ENCODE data around the gene PHKA1. TPM values are rescaled to one million over a fixed set of nuclear protein-coding genes. Genes with fewer than 3 reads are reported as not detected.
A peak's percentile ranks its signal among the peaks of the same experiment; 100 is the strongest.

Gene PHKA1
- total RNA-seq, 1 experiment from 2014 or later = 17.2 TPM

DNA sequence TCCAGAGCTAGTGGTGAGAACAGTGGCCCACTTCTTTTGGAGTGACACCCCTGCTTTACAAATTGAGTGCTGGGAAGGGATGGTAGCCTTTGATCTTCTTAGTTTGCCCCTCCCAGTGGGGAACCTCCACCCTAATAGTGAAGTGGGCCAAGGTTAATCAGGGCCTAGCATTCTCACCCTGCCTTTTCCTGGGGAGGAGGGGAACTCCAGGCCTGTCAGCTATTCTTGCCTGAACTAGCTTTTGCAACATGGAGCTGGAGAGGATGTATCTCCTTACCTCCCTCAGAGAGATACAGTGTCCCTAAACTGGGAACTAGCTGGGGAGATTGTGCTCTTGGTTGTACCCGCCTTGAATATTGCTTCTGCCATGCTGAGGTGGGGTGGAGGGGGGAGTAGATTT is 20.6 kb downstream of the PHKA1 start:
- no peaks in the 10 kb centered on the region for H4K20me1 ChIP-seq (ENCODE audit: insufficient read depth)
- H3K27me3 ChIP-seq (ENCODE audit: insufficient read depth, low read depth) = no peaks in the 10 kb centered on the region
- H3K4me1 ChIP-seq (replicated peaks; ENCODE audit: insufficient read depth) = peaks cover 11% of the 10 kb centered on the region
- BruUV-seq (replicated peaks) = no TSS peak
- H3K27ac ChIP-seq = no peak overlapping the region
- H3K4me3 ChIP-seq = no peak overlapping the region
- no peak overlapping the region for H2AFZ ChIP-seq
- H3K9me2 ChIP-seq (ENCODE audit: insufficient read depth) = no peaks in the 10 kb centered on the region
- ChIA-PET POLR2A (ENCODE audit: unreplicated experiment) (no interaction called here), CTCF (no interaction called here)
- TF ChIP-seq, protein P1, sequence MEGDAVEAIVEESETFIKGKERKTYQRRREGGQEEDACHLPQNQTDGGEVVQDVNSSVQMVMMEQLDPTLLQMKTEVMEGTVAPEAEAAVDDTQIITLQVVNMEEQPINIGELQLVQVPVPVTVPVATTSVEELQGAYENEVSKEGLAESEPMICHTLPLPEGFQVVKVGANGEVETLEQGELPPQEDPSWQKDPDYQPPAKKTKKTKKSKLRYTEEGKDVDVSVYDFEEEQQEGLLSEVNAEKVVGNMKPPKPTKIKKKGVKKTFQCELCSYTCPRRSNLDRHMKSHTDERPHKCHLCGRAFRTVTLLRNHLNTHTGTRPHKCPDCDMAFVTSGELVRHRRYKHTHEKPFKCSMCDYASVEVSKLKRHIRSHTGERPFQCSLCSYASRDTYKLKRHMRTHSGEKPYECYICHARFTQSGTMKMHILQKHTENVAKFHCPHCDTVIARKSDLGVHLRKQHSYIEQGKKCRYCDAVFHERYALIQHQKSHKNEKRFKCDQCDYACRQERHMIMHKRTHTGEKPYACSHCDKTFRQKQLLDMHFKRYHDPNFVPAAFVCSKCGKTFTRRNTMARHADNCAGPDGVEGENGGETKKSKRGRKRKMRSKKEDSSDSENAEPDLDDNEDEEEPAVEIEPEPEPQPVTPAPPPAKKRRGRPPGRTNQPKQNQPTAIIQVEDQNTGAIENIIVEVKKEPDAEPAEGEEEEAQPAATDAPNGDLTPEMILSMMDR (conservative IDR thresholded peaks at IDR 0.05) = no peak
- TF ChIP-seq EZH2 (IDR thresholded peaks at IDR 0.05; ENCODE audit: low read depth) = no peak
- no peak for DNase-seq
- no peaks in the 10 kb centered on the region for H3K9me3 ChIP-seq (ENCODE audit: insufficient read depth, low read depth)
- H3K36me3 ChIP-seq (ENCODE audit: low read depth) = no peaks in the 10 kb centered on the region
- intact Hi-C loops (cut with micrococcal nuclease; ENCODE audit: unreplicated experiment) = no loop called here
- H3K4me2 ChIP-seq = no peak overlapping the region
- H3F3A ChIP-seq (ENCODE audit: insufficient read depth, low read depth) = peaks cover 4% of the 10 kb centered on the region
- H3K79me2 ChIP-seq (ENCODE audit: low read depth) = no peaks in the 10 kb centered on the region

- ChIA-PET CTCF (no interaction called here), POLR2A (ENCODE audit: unreplicated experiment) (no interaction called here)
- Histone ChIP-seq H3K36me3 (ENCODE audit: low read depth) (peaks cover 5% of the 10 kb centered on the region; the same call in 1 of the 2 replicates), H4K20me1 (ENCODE audit: insufficient read depth) (no peaks in the 10 kb centered on the region), H3F3A (ENCODE audit: insufficient read depth, low read depth) (peaks cover 28% of the 10 kb centered on the region), H3K27ac (peak overlapping the region; percentile 65; the same call in 1 of the 2 replicates), H3K27me3 (ENCODE audit: insufficient read depth, low read depth) (no peaks in the 10 kb centered on the region), H3K4me3 (no peak overlapping the region), H3K4me2 (no peak overlapping the region; the same call in 1 of the 2 replicates), H3K9me2 (ENCODE audit: insufficient read depth) (no peaks in the 10 kb centered on the region), H2AFZ (no peak overlapping the region), H3K79me2 (ENCODE audit: low read depth) (no peaks in the 10 kb centered on the region), H3K9me3 (ENCODE audit: insufficient read depth, low read depth) (no peaks in the 10 kb centered on the region), H3K4me1 (replicated peaks; ENCODE audit: insufficient read depth) (peaks cover 30% of the 10 kb centered on the region)
- intact Hi-C loops (cut with micrococcal nuclease; ENCODE audit: unreplicated experiment) = no loop called here
- no peak for DNase-seq
- BruUV-seq (replicated peaks) = no TSS peak
- TF ChIP-seq EZH2 (IDR thresholded peaks at IDR 0.05; ENCODE audit: low read depth) = no peak
- TF ChIP-seq, protein P1 (conservative IDR thresholded peaks at IDR 0.05) = no peak
Observed at GRCh38 chrX:72687396-72687795, 26.7 kb downstream of the PHKA1 start.

DNA sequence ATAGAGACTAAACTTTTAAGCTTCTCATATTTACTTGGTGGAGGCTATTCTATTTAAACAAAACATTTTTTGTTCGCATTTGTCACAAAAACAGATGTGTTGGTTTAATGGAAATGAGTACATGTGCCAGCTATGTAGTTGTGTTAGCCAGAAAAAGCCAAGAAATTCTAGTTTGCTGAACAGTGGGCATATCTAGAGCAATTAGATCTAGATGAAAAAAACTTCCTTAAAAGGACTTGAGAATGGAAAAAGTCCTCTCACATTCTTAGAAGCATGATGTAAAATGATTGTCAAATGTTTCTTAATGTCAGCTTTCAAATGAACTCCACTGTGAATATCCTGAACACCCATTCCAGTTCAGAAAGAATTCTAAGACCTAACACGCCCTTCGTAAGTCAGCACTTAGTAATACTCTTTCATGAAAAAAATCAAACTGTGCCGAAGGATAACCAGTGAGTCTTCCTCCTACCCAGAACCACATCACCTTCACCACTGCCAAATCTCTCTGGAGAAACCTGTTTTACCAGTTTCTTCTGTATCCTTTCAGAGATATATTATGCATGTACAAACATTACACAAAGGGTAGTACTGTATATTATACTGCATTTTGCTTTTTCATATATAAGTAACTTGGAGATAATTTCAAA is 28.2 kb downstream of the PHKA1 start:
- peak; percentile 43 to 97 for DNase-seq
- no peaks in the 10 kb centered on the region for H3K27me3 ChIP-seq (ENCODE audit: insufficient read depth, low read depth)
- no peaks in the 10 kb centered on the region for H3K9me2 ChIP-seq (ENCODE audit: insufficient read depth)
- no peaks in the 10 kb centered on the region for H3K79me2 ChIP-seq (ENCODE audit: low read depth)
- peak overlapping the region; percentile 88 for H3K27ac ChIP-seq
- no peaks in the 10 kb centered on the region for H4K20me1 ChIP-seq (ENCODE audit: insufficient read depth)
- H2AFZ ChIP-seq = no peak overlapping the region
- peak overlapping the region; percentile 58 for H3K4me2 ChIP-seq
- POLR2A ChIA-PET (ENCODE audit: unreplicated experiment) = no interaction called here
- TF ChIP-seq, protein P1 (conservative IDR thresholded peaks at IDR 0.05) = no peak
- TF ChIP-seq EZH2 (IDR thresholded peaks at IDR 0.05; ENCODE audit: low read depth) = no peak
- peaks cover 28% of the 10 kb centered on the region for H3F3A ChIP-seq (ENCODE audit: insufficient read depth, low read depth)
- H3K36me3 ChIP-seq (ENCODE audit: low read depth) = peaks cover 5% of the 10 kb centered on the region; the same call in 1 of the 2 replicates
- no peaks in the 10 kb centered on the region for H3K9me3 ChIP-seq (ENCODE audit: insufficient read depth, low read depth)
- BruUV-seq (replicated peaks) = no TSS peak
- H3K4me1 ChIP-seq (replicated peaks; ENCODE audit: insufficient read depth) = peaks cover 30% of the 10 kb centered on the region
- intact Hi-C loops (cut with micrococcal nuclease; ENCODE audit: unreplicated experiment) = no loop called here
- CTCF ChIA-PET = no interaction called here
- no peak overlapping the region for H3K4me3 ChIP-seq
